Osteocyte (in vitro differentiated cells): ENCODE data around the gene PIGB. TPM values are rescaled to one million over a fixed set of nuclear protein-coding genes. Genes with fewer than 3 reads are reported as not detected.
A peak's percentile ranks its signal among the peaks of the same experiment; 100 is the strongest.

Experiments used
- microRNA-seq: library from miRNA; unstranded; fragments of <30 nt; microRNA quantifications from one replicate; pipeline ENCODE4 v1.1.0, GENCODE V29; 2020; ENCODE audit not compliant: unreplicated experiment
- total RNA-seq: library from RNA; stranded (reverse); gene quantifications from 2 replicates; pipeline ENCODE4 v1.2.1, GENCODE V29; 2021

The PIGB gene
- total RNA-seq, 1 donor from 2014 or later, result 15.9 TPM

Small RNAs within 50 kb of the gene (microRNA-seq; reads per million reads assigned to microRNA genes)
- gene MIR628, result 64.7 reads per million, percentile 47 among the genes with 10 or more reads in this experiment

Other genes starting within 250 kb of the PIGB start
- 71.8 and 76.2 TPM in 2 replicates for gene RSL24D1, start 122.3 kb upstream of the PIGB start, total RNA-seq
- 12.4 and 14.6 TPM in 2 replicates for gene RAB27A, start 29.4 kb upstream of the PIGB start, total RNA-seq
- 14.6 and 15.6 TPM in 2 replicates for gene PIGBOS1, start 99 bp upstream of the PIGB start, total RNA-seq
- 150 and 174 TPM in 2 replicates for gene CCPG1, start 89.1 kb downstream of the PIGB start, total RNA-seq
- gene PIERCE2, start 89.3 kb downstream of the PIGB start, total RNA-seq, result 3.0 TPM in 2 replicates
- 1.5 and 1.9 TPM in 2 replicates for gene DNAAF4, start 189.0 kb downstream of the PIGB start, total RNA-seq